ENCODE results near the gene USP9X. TPM values are rescaled to one million over a fixed set of nuclear protein-coding genes. Genes with fewer than 3 reads are reported as not detected.

Gene USP9X
- total RNA-seq, 2 experiments from 2014 or later: 38.0 to 58.5 TPM

- Histone ChIP-seq H3K36me3 (ENCODE audit: insufficient read depth, low read length) (peaks cover 35% of the 10 kb centered on the region), H3K4me2 (ENCODE audit: low read length) (no peak overlapping the region), H3K9me2 (ENCODE audit: insufficient read depth, low read length) (no peaks in the 10 kb centered on the region), H4K20me1 (ENCODE audit: insufficient read depth, low read length) (no peaks in the 10 kb centered on the region), H3K27ac (ENCODE audit: low read depth, low read length, poor library complexity, severe bottlenecking) (no peak overlapping the region), H3K4me1 (ENCODE audit: insufficient read depth, low read length, poor library complexity, severe bottlenecking) (peaks cover 10% of the 10 kb centered on the region), H3K79me2 (ENCODE audit: insufficient read depth, low read depth, low read length) (no peaks in the 10 kb centered on the region), H3K9me3 (ENCODE audit: low read length) (no peaks in the 10 kb centered on the region), H3K4me3 (ENCODE audit: low read depth, low read length, poor library complexity, severe bottlenecking) (no peak overlapping the region), H2AFZ (ENCODE audit: low read length) (no peak overlapping the region)
- ChIA-PET CTCF (ENCODE audit: unreplicated experiment) (no interaction called here), POLR2A (no interaction called here)
- DNase-seq (ENCODE audit: low spot score): no peak
- no TSS peak for BruUV-seq (replicated peaks)
- intact Hi-C loops (cut with micrococcal nuclease; ENCODE audit: unreplicated experiment): no loop called here
- no peak for TF ChIP-seq EZH2phosphoT487 (IDR thresholded peaks at IDR 0.05; ENCODE audit: borderline replicate concordance, low read depth, low read length)
- TF ChIP-seq CTCF (conservative IDR thresholded peaks at IDR 0.05; ENCODE audit: low read length): no peak
These were observed 149.7 kb downstream of the USP9X start for GRCh38 chrX:41234962-41235361.

DNA sequence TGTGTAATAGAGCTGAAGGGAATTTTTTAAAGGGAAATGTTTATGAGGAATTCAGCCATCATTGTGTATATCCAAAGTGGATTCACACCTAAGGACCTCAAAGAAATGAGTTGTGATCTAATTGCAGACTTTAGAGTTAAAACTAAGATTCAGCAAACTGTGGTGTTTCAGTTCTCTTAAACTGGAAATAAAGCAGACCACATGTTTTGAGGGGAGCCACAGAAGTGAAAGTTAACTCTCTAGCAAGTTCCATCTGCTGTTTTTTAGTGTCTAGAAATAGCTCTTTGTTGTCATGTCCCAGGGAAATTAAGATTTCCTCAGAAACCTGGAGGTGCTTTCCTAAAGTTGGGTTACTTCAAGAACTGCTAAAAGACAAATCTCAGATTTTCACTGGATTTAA lies 151.4 kb downstream of the USP9X start:
- Histone ChIP-seq H3K79me2 (ENCODE audit: insufficient read depth, low read depth, low read length) (no peaks in the 10 kb centered on the region), H3K27ac (ENCODE audit: low read depth, low read length, poor library complexity, severe bottlenecking) (no peak overlapping the region), H3K9me3 (ENCODE audit: low read length) (no peaks in the 10 kb centered on the region), H4K20me1 (ENCODE audit: insufficient read depth, low read length) (no peaks in the 10 kb centered on the region), H3K9me2 (ENCODE audit: insufficient read depth, low read length) (no peaks in the 10 kb centered on the region), H3K4me3 (ENCODE audit: low read depth, low read length, poor library complexity, severe bottlenecking) (no peak overlapping the region), H3K4me1 (ENCODE audit: insufficient read depth, low read length, poor library complexity, severe bottlenecking) (peaks cover 10% of the 10 kb centered on the region), H3K4me2 (ENCODE audit: low read length) (no peak overlapping the region), H2AFZ (ENCODE audit: low read length) (no peak overlapping the region), H3K36me3 (ENCODE audit: insufficient read depth, low read length) (peaks cover 23% of the 10 kb centered on the region)
- no TSS peak for BruUV-seq (replicated peaks)
- intact Hi-C loops (cut with micrococcal nuclease; ENCODE audit: unreplicated experiment): no loop called here
- no peak for TF ChIP-seq EZH2phosphoT487 (IDR thresholded peaks at IDR 0.05; ENCODE audit: borderline replicate concordance, low read depth, low read length)
- no peak for TF ChIP-seq CTCF (conservative IDR thresholded peaks at IDR 0.05; ENCODE audit: low read length)
- DNase-seq (ENCODE audit: low spot score): peak; percentile 17
- ChIA-PET CTCF (ENCODE audit: unreplicated experiment) (no interaction called here), POLR2A (interaction anchor here (0.6 kb wide), 1 partner anchor 51 kb away, joined by 4 read pairs; no protein-coding TSS in a partner anchor)

DNA sequence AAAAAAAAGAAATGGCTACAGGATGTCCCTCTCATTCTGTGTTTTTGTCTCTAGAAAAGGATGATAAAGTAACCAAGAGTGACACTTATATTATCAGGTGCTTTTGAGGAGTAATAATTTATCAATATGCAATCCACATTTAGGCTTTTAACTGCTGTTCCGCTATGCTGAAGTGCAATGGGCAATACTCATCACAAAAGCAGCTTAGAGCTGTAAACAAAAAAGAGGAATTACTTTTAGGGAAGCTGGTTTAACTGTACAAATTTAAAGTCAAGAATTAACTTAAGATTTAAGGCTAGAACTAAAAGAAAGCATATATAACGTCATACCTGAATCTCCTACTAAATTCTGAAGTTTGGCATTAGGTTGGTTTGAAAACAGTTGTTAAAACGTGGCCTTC lies 155.3 kb downstream of the USP9X start:
- Histone ChIP-seq H3K79me2 (ENCODE audit: insufficient read depth, low read depth, low read length) (no peaks in the 10 kb centered on the region), H4K20me1 (ENCODE audit: insufficient read depth, low read length) (no peaks in the 10 kb centered on the region), H2AFZ (ENCODE audit: low read length) (no peak overlapping the region), H3K4me1 (ENCODE audit: insufficient read depth, low read length, poor library complexity, severe bottlenecking) (peaks cover 10% of the 10 kb centered on the region), H3K27ac (ENCODE audit: low read depth, low read length, poor library complexity, severe bottlenecking) (no peak overlapping the region), H3K9me2 (ENCODE audit: insufficient read depth, low read length) (no peaks in the 10 kb centered on the region), H3K9me3 (ENCODE audit: low read length) (no peaks in the 10 kb centered on the region), H3K4me3 (ENCODE audit: low read depth, low read length, poor library complexity, severe bottlenecking) (no peak overlapping the region), H3K36me3 (ENCODE audit: insufficient read depth, low read length) (no peaks in the 10 kb centered on the region), H3K4me2 (ENCODE audit: low read length) (no peak overlapping the region)
- no TSS peak for BruUV-seq (replicated peaks)
- ChIA-PET POLR2A (no interaction called here), CTCF (ENCODE audit: unreplicated experiment) (no interaction called here)
- no peak for TF ChIP-seq EZH2phosphoT487 (IDR thresholded peaks at IDR 0.05; ENCODE audit: borderline replicate concordance, low read depth, low read length)
- TF ChIP-seq CTCF (conservative IDR thresholded peaks at IDR 0.05; ENCODE audit: low read length): no peak
- intact Hi-C loops (cut with micrococcal nuclease; ENCODE audit: unreplicated experiment): no loop called here
- DNase-seq (ENCODE audit: low spot score): no peak
